Amniotic stem cell (primary cell): ENCODE data around the gene ZNF319.
"Not testable (repeated sequence)": the region's sequence is repeated elsewhere in the genome, so short reads cannot be mapped to it uniquely, and the experiment has no call there.

Experiments
- DNase-seq: peaks from one replicate; lab custom pipeline; 2025; lab: John Stamatoyannopoulos, UW

The ZNF319 gene

GRCh38 chr16:57997528-57998265 is 2.8 kb downstream of the ZNF319 start:
- DNase-seq = no peak

- no peak for DNase-seq
Measured at GRCh38 chr16:57997176-57997527, 3.3 kb downstream of the ZNF319 start.

DNA sequence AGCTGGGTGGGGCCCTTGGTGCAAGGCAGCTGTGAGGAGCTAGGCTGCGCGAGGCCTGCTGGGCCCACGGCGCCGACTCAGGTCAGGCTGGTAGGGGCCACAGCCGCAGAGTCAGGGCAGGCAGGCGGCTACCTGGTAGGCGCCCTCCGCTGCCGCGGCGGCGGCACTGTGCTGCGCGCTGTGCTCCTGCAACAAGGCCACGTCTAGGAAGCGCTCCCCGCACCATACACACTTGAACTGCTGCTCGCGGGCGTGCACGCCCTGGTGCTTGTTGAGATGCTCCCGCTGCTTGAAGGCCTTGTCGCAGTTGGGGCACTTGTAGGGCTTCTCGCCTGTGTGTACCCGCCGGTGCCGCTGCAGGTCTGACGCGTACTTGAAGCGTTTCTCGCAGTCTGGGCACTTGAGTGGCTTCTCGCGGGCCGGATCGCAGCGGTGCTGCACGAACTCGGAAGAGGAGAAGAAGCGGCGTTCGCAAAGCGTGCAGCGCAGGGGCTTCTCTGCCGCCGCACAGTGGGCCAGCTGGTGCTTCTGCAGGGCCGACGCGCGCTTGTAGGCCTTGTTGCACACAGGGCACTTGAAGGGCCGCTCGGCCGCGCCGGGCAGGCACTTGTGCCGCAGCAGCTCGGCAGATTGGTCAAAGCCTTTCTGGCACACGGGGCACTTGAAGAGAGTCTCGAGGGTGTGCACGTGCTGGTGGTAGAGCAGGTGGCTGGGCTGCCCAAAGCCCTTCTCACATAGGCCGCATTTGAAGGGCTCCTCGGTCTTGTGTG is 3.9 kb downstream of the ZNF319 start:
- DNase-seq = no peak

- no peak for DNase-seq
Measured at GRCh38 chr16:57995721-57996405, 4.6 kb downstream of the ZNF319 start.

DNA sequence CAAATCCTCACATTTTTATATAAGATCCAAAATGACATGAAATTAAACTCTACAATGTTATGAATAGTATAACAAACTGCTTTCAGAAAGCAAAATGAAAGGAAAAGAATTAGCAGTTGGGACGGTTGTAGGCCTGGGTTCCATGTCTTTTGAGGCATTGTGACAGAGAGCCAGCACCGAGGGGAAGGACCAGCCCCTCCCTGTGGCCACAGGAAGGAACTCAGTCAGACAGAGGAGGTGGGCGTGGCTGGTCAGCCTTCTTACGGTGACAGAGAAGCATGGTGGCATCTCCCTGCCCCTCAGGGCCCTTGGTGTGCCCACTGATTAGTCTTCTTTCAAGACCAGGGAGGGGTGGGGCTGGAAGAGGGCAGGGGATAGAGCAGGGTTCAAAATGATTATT is 5.7 kb downstream of the ZNF319 start:
- DNase-seq = no peak

DNA sequence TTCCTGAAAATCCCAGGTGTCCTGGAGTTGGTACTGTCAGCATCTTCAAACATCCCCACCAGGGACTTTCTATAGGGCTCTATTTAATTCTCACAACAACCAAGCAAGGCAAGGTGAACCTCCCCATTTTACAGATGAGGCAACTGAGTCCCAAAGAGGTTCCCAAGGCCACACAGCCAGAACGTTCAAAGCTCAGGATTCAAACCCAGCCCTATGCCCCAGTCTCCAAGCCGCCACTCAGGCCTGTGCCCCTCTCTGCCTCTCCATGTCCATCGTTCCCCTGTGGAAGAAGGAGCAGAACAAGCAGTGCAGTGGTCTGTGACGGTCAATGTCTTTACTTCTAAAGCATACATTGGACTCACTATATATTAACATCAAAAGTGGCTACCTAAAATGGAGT is 6.1 kb downstream of the ZNF319 start:
- no peak for DNase-seq

- DNase-seq = no peak
Measured at GRCh38 chr16:57993897-57994296, 6.6 kb downstream of the ZNF319 start.

- DNase-seq = no peak
Measured at GRCh38 chr16:57993438-57993837, 7.0 kb downstream of the ZNF319 start.

DNA sequence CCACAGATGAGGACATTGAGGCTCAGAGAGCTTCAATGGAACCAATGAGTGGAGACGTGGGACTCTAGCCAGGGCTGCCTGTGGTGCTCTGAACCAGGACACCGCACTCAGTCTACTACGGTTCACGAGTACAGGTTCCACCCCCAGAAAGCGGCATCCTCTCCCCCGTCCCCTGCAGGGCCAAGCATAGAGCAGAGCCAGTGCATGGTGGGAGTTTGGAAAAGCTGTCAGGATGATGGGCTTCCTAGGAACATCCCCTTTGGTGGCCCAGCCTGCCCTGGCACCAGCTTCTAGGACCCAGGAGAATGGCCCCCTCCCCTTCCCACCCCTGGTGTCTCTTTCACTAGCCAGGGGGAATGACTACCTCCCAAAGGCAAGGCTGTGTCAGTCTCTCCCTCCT is 8.4 kb downstream of the ZNF319 start:
- no peak for DNase-seq

DNA sequence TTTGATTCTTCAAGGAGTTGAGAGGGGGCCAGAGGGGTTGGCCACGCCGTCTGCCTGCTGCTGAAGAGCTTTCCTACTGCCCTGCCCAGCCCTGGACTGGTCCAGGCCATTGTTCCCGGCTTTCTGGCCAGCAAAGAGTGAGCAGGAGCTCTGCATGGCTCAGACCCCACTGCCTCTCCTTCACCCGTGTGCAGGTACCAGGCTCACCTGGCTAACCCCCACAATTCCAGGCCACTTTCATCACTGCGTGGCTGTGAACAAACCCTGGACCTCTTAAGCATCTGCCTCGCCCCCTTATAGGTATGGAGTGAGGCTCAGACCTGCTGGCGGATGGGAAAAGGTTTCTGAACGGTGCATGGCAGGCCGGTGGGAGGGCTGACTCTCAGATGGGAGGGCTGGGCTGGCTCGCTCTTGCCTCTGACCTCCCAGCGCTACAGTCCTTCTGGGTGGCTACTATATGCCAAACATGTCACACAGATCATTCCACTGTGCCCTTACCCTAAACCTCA is 8.9 kb downstream of the ZNF319 start:
- DNase-seq = no peak

- DNase-seq = no peak
Measured at GRCh38 chr16:57988929-57989328, 11.5 kb downstream of the ZNF319 start.

- DNase-seq = no peak
Measured at GRCh38 chr16:57987441-57988177, 12.9 kb downstream of the ZNF319 start.

GRCh38 chr16:57986196-57986595 is 14.3 kb downstream of the ZNF319 start:
- no peak for DNase-seq

DNA sequence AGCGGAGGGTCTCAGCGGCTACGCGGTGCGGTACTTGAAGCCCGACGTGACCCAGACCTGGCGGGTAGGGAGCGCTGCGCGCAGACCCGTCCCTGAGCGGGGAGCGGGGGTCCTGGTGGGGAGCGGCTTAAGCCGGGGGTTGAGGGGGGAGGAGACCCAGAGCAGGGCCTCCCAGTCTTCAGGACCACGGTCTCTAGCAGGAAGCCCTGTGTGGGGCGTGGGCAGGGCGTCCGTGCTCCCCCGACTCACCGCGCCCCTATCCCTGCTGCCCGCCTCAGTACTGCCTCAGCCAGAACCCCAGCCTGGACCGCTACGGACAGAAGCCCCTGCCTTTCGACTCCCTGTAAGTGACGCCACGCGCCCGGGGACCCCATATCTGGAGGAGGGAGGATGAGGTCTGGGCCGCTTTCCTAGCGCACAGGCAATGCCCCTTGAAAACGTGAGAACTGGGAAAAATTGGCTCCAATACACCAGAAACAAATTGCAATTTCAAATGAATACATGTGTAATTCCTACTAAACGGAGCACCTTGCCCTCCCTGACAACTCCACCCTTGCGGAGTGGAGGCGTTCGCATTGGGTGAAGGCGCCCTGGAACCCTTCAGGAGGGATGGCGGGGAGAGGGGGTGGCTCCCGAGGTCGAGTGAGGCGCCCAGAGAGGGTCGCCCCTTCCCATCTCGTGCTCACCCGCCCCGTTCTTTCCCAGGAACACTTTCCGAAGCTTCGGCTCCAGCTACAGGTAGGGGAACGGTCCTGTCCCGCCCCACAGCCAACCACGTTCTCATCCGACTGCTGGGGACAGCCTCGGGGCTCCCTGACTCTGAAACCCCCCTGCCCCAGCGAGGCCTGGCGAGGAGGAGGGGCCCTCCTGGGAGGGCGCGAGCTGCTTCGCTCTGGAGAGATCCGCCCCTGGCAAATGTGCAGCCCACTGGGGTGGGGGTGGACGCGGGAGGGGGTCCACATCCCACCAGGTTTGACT is 15.0 kb downstream of the ZNF319 start:
- DNase-seq = no peak

- DNase-seq = no peak
Measured at GRCh38 chr16:57984443-57985203, 15.8 kb downstream of the ZNF319 start.

DNA sequence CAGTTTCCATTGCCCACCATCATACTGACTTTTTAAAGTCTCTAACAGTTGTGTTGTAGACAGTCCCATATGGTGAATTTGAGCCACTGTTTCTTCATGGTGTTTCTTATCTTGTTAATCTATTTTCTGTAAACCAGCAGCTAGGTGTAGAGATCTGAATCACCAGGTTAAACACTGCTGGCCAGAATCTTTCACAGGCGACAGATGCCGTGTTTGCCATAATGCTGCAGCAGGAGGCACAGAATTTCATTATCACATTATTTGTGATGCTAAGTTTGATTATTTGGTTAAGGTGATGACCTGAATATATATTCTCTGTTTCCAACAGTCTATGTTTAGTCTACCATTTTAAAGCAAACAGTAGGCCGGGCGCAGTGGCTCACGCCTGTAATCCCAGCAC is 18.1 kb downstream of the ZNF319 start:
- no peak for DNase-seq

DNA sequence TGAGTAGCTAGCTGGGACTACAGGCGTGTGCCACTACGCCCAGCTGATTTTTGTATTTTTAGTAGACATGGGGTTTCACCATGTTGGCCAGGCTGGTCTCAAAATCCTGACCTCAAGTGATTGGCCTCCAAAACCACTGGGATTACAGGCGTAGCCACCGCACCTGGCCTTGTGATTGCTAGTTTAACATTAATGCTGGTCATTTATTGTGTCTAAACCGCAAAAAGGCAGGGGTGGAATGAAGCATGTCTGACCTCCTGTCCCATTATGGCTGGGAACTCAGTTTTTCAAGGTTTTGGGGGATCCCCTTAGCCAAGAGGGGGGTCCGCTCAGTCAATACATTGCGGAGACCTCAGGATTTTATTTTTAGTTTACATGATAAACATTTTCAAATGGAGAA is 18.8 kb downstream of the ZNF319 start:
- DNase-seq = no peak

DNA sequence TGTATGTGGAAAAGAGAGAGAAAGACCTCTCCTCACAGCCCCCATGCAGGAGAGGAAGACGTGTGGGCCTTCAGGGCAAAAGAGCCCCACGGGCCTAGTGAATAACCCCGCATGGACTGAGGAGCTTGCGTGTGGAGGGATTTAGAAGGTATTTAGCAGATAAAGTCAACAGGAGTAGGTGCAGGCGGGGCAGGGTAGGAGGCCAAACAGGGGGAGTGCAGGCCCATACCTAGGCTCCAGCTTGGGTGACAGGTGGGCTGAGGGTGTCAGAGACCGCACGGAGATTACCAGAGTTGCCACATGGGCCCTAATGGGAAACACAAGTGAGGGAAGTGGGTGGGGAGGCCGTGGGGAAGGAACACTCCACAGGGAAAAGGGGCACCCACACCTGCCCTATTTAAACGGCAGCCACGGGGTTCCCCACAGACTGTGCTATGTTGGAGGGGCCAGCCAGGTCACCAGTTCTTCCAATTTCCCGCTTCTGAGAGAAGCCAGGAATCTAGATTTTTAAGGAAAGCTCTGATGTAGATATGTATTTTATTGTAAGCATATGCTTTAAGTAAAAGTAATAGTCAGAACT is 21.4 kb downstream of the ZNF319 start:
- DNase-seq = no peak

GRCh38 chr16:57978070-57978465 is 22.4 kb downstream of the ZNF319 start:
- DNase-seq = not testable (repeated sequence)
